ENCODE measurements around the gene CCDC92.

CCDC92 gene

DNA sequence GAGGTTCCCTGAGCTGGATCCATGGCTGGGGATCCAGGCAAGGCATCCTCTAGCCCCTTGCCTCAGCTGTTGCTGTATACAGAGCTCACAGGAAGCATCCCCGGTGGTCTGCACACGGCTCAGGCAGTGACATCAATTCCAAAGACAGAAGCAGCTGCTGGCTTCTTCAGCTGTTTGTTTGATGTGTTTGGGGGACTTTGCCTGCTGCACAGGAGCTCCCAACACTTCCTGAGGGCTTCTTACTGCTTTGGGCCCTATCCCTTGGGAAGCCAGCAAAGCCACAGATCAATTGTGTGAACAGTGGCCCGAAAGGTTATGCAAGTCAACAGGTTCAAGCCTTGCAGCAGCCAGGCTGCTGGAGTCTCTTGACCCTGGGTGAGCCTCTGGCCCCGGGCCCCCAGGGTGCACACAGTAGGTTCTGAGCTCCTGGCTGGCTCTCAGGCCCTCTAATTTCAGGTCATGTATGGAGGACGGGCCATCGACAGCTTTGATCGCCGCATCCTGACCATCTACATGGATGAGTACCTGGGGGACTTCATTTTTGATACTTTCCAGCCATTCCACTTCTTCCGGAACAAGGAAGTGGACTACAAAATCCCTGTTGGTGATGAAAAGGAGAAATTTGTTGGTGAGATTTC, 42.6 kb downstream of the CCDC92 start (continued):
- no peak for TF ChIP-seq TSHZ2 (CRISPR knock-in tag; IDR thresholded peaks at IDR 0.05)
- no peak for TF ChIP-seq ZFP30 (CRISPR knock-in tag; IDR thresholded peaks at IDR 0.05)
- TF ChIP-seq GLIS3 (CRISPR knock-in tag; IDR thresholded peaks at IDR 0.05) = no peak
- no peak for TF ChIP-seq SNAI2 (CRISPR knock-in tag; IDR thresholded peaks at IDR 0.05)
- no peak for TF ChIP-seq ZNF565 (CRISPR knock-in tag; conservative IDR thresholded peaks at IDR 0.05; ENCODE audit: low read depth)
- TF ChIP-seq CSDC2 (CRISPR knock-in tag; IDR thresholded peaks at IDR 0.05) = no peak
- TF ChIP-seq RARB (CRISPR knock-in tag; IDR thresholded peaks at IDR 0.05) = no peak

GRCh38 chr12:123928897-123929296, 43.7 kb downstream of the CCDC92 start:
- ATAC-seq = no peak
- TF ChIP-seq, protein P1, sequence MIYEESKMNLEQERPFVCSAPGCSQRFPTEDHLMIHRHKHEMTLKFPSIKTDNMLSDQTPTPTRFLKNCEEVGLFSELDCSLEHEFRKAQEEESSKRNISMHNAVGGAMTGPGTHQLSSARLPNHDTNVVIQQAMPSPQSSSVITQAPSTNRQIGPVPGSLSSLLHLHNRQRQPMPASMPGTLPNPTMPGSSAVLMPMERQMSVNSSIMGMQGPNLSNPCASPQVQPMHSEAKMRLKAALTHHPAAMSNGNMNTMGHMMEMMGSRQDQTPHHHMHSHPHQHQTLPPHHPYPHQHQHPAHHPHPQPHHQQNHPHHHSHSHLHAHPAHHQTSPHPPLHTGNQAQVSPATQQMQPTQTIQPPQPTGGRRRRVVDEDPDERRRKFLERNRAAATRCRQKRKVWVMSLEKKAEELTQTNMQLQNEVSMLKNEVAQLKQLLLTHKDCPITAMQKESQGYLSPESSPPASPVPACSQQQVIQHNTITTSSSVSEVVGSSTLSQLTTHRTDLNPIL (CRISPR knock-in tag; IDR thresholded peaks at IDR 0.05; ENCODE audit: low read depth) = no peak
- TF ChIP-seq ARNTL (CRISPR knock-in tag; IDR thresholded peaks at IDR 0.05; ENCODE audit: borderline replicate concordance, low read depth) (no peak), ESRRG (CRISPR knock-in tag; IDR thresholded peaks at IDR 0.05) (no peak), GLIS3 (CRISPR knock-in tag; IDR thresholded peaks at IDR 0.05) (no peak), ZNF8 (CRISPR knock-in tag; IDR thresholded peaks at IDR 0.05) (no peak), ZFP3 (CRISPR knock-in tag; IDR thresholded peaks at IDR 0.05) (no peak), CSRNP3 (CRISPR knock-in tag; IDR thresholded peaks at IDR 0.05) (no peak), PPARA (CRISPR knock-in tag; IDR thresholded peaks at IDR 0.05; ENCODE audit: borderline replicate concordance) (no peak), ZNF565 (CRISPR knock-in tag; conservative IDR thresholded peaks at IDR 0.05; ENCODE audit: low read depth) (no peak), ISL1 (CRISPR knock-in tag; IDR thresholded peaks at IDR 0.05) (no peak), PATZ1 (CRISPR knock-in tag; IDR thresholded peaks at IDR 0.05; ENCODE audit: borderline replicate concordance) (no peak)

DNA sequence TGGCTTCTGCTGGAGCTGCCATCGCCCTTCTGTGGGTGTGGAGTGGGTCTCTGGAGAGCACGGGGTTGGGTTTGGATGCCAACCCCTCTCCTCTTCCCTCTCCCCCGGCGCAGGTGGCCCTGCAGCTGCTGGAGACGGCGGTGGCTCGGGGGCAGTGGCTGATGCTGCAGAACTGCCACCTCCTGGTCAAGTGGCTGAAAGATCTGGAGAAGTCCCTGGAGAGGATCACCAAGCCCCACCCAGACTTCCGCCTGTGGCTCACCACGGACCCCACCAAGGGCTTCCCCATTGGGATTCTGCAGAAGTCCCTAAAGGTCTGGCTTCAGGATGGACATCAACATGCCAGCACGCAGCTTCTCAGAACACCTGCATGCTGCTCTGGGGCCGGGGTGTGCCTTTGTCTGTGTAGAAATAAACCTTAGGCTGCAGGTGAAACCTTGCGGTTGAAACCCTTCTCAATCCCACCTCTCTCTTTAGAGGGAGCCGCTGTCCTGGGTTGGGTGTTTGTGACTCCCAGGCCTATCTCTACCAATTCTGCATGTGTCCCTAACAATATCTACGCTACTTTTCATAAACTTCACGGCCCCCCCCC, 44.3 kb downstream of the CCDC92 start:
- ATAC-seq = no peak
- TF ChIP-seq OSR1 (CRISPR knock-in tag; IDR thresholded peaks at IDR 0.05) = no peak
- TF ChIP-seq TOX (CRISPR knock-in tag; IDR thresholded peaks at IDR 0.05; ENCODE audit: borderline replicate concordance) = no peak
- no peak for TF ChIP-seq ZNF8 (CRISPR knock-in tag; IDR thresholded peaks at IDR 0.05)
- TF ChIP-seq TSHZ2 (CRISPR knock-in tag; IDR thresholded peaks at IDR 0.05) = no peak
